HEK293 (cell line): Measurements from ENCODE around the gene FKBP1C.

Source experiments
- CTCF ChIA-PET: fragments of 350-600 bp; formaldehyde crosslinking; extraction: SDS; loops from one replicate; lab custom pipeline; 2021; ENCODE audit warnings: antibody characterized with exemption; lab: Yijun Ruan, JAX
- POLR2A ChIA-PET: fragments of 300-600 bp; formaldehyde crosslinking; extraction: SDS; loops from one replicate; lab custom pipeline; 2020; ENCODE audit warnings: antibody characterized with exemption, inconsistent platforms; lab: Yijun Ruan, JAX
- H3K27ac ChIP-seq: fragments of 200-500 bp; sonication (Bioruptor generic); 2 replicates; pipeline ENCODE4 v1.5.1; 2014; ENCODE audit warnings: low read depth, low read length, control low read depth, inconsistent platforms; ENCODE audit errors: extremely low read depth
- H3K36me3 ChIP-seq, 2 experiments: fragments of 200-500 bp in 1 of 2; sonication (Bioruptor generic) in 1 of 2; 1 replicate in 1 of 2; 2 replicates in 1 of 2; pipeline ENCODE4 v1.5.1; 2014 to 2017; ENCODE audit warnings: inconsistent platforms in 2 of 2, low read length in 2 of 2; ENCODE audit not compliant: control insufficient read depth in 2 of 2, insufficient read depth in 1 of 2
- H3K4me1 ChIP-seq: fragments of 200-500 bp; sonication (Bioruptor generic); 2 replicates; pipeline ENCODE4 v1.5.1; 2014; ENCODE audit warnings: mild to moderate bottlenecking, low read length, inconsistent platforms; ENCODE audit not compliant: control insufficient read depth, insufficient read depth
- H3K4me3 ChIP-seq: 2 replicates; pipeline ENCODE4 v1.5.1; 2011; ENCODE audit warnings: low read depth, mild to moderate bottlenecking, control low read depth, low read length, moderate library complexity
- H3K9me3 ChIP-seq: fragments of 200-500 bp; sonication (Bioruptor generic); 2 replicates; pipeline ENCODE4 v1.5.1; 2014; ENCODE audit warnings: low read depth, low read length, inconsistent platforms; ENCODE audit not compliant: control insufficient read depth, insufficient read depth
- MYNN ChIP-seq: fragments of 450-650 bp; formaldehyde crosslinking; IDR thresholded peaks from 2 replicates; pipeline ENCODE4 v1.5.1; 2016; ENCODE audit warnings: missing biosample characterization, missing genetic modification characterization, borderline replicate concordance
- SETDB1 ChIP-seq: IDR thresholded peaks from one replicate; pipeline ENCODE4 v1.6.1; 2017; ENCODE audit warnings: mild to moderate bottlenecking, low read length, moderate library complexity, mixed read lengths; ENCODE audit not compliant: insufficient read length
- YY1 ChIP-seq: fragments of 450-650 bp; formaldehyde crosslinking; IDR thresholded peaks from 2 replicates; pipeline ENCODE4 v1.5.1; 2018; ENCODE audit warnings: missing biosample characterization, missing genetic modification characterization
- ZNF16 ChIP-seq: fragments of 450-650 bp; formaldehyde crosslinking; IDR thresholded peaks from 2 replicates; pipeline ENCODE4 v1.5.1; 2016; ENCODE audit warnings: low read depth, missing biosample characterization, missing genetic modification characterization
- ZNF221 ChIP-seq: fragments of 450-650 bp; formaldehyde crosslinking; IDR thresholded peaks from 2 replicates; pipeline ENCODE4 v1.5.1; 2017; ENCODE audit warnings: missing biosample characterization, missing genetic modification characterization, borderline replicate concordance
- ZNF48 ChIP-seq: fragments of 450-650 bp; formaldehyde crosslinking; IDR thresholded peaks from 2 replicates; pipeline ENCODE4 v1.5.1; 2016; ENCODE audit warnings: missing biosample characterization, missing genetic modification characterization
- ZNF544 ChIP-seq: fragments of 450-650 bp; formaldehyde crosslinking; IDR thresholded peaks from 2 replicates; pipeline ENCODE4 v1.5.0; 2017; ENCODE audit warnings: missing biosample characterization, missing genetic modification characterization
- ZNF560 ChIP-seq: fragments of 450-650 bp; formaldehyde crosslinking; IDR thresholded peaks from 2 replicates; pipeline ENCODE4 v1.5.1; 2017; ENCODE audit warnings: missing biosample characterization, missing genetic modification characterization, borderline replicate concordance
- ZNF610 ChIP-seq: fragments of 450-650 bp; formaldehyde crosslinking; IDR thresholded peaks from 2 replicates; pipeline ENCODE4 v1.5.1; 2016; ENCODE audit warnings: missing biosample characterization, missing genetic modification characterization, borderline replicate concordance
- ZNF623 ChIP-seq: fragments of 450-650 bp; formaldehyde crosslinking; IDR thresholded peaks from 2 replicates; pipeline ENCODE4 v1.5.1; 2016; ENCODE audit warnings: missing biosample characterization, missing genetic modification characterization
- ZNF701 ChIP-seq: fragments of 450-650 bp; formaldehyde crosslinking; IDR thresholded peaks from 2 replicates; pipeline ENCODE4 v1.5.1; 2016; ENCODE audit warnings: missing biosample characterization, missing genetic modification characterization
- ZNF707 ChIP-seq: fragments of 450-650 bp; formaldehyde crosslinking; IDR thresholded peaks from 2 replicates; pipeline ENCODE4 v1.5.1; 2016; ENCODE audit warnings: missing biosample characterization, missing genetic modification characterization
- ZNF777 ChIP-seq: fragments of 450-650 bp; formaldehyde crosslinking; IDR thresholded peaks from 2 replicates; pipeline ENCODE4 v1.5.1; 2017; ENCODE audit warnings: missing biosample characterization, missing genetic modification characterization, borderline replicate concordance
- ZNF785 ChIP-seq: fragments of 450-650 bp; formaldehyde crosslinking; IDR thresholded peaks from 2 replicates; pipeline ENCODE4 v1.5.1; 2016; ENCODE audit warnings: missing biosample characterization, missing genetic modification characterization
- ZNF792 ChIP-seq: fragments of 450-650 bp; formaldehyde crosslinking; IDR thresholded peaks from 2 replicates; pipeline ENCODE4 v1.5.1; 2016; ENCODE audit warnings: missing biosample characterization, missing genetic modification characterization
- TF ChIP-seq, protein P1 (sequence below): fragments of 450-650 bp; formaldehyde crosslinking; IDR thresholded peaks from 2 replicates; pipeline ENCODE4 v1.5.1; 2017; ENCODE audit warnings: missing biosample characterization, missing genetic modification characterization
- TF ChIP-seq, protein P2 (sequence below): fragments of 450-650 bp; formaldehyde crosslinking; IDR thresholded peaks from 2 replicates; pipeline ENCODE4 v1.5.1; 2017; ENCODE audit warnings: missing biosample characterization, missing genetic modification characterization
- TF ChIP-seq, protein P3 (sequence below): fragments of 450-650 bp; formaldehyde crosslinking; IDR thresholded peaks from 2 replicates; pipeline ENCODE4 v1.5.1; 2016; ENCODE audit warnings: missing biosample characterization, missing genetic modification characterization
- TF ChIP-seq, protein P4 (sequence below): fragments of 450-650 bp; formaldehyde crosslinking; IDR thresholded peaks from 2 replicates; pipeline ENCODE4 v1.5.1; 2016; ENCODE audit warnings: missing biosample characterization, missing genetic modification characterization

Gene FKBP1C

GRCh38 chr6:63186970-63187369, 24.3 kb upstream of the FKBP1C start (continued):
- TF ChIP-seq, protein P1, sequence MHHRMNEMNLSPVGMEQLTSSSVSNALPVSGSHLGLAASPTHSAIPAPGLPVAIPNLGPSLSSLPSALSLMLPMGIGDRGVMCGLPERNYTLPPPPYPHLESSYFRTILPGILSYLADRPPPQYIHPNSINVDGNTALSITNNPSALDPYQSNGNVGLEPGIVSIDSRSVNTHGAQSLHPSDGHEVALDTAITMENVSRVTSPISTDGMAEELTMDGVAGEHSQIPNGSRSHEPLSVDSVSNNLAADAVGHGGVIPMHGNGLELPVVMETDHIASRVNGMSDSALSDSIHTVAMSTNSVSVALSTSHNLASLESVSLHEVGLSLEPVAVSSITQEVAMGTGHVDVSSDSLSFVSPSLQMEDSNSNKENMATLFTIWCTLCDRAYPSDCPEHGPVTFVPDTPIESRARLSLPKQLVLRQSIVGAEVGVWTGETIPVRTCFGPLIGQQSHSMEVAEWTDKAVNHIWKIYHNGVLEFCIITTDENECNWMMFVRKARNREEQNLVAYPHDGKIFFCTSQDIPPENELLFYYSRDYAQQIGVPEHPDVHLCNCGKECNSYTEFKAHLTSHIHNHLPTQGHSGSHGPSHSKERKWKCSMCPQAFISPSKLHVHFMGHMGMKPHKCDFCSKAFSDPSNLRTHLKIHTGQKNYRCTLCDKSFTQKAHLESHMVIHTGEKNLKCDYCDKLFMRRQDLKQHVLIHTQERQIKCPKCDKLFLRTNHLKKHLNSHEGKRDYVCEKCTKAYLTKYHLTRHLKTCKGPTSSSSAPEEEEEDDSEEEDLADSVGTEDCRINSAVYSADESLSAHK (tag by site-specific recombination): no peak
- TF ChIP-seq, protein P2, sequence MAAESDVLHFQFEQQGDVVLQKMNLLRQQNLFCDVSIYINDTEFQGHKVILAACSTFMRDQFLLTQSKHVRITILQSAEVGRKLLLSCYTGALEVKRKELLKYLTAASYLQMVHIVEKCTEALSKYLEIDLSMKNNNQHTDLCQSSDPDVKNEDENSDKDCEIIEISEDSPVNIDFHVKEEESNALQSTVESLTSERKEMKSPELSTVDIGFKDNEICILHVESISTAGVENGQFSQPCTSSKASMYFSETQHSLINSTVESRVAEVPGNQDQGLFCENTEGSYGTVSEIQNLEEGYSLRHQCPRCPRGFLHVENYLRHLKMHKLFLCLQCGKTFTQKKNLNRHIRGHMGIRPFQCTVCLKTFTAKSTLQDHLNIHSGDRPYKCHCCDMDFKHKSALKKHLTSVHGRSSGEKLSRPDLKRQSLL (tag by site-specific recombination): no peak
- TF ChIP-seq, protein P3, sequence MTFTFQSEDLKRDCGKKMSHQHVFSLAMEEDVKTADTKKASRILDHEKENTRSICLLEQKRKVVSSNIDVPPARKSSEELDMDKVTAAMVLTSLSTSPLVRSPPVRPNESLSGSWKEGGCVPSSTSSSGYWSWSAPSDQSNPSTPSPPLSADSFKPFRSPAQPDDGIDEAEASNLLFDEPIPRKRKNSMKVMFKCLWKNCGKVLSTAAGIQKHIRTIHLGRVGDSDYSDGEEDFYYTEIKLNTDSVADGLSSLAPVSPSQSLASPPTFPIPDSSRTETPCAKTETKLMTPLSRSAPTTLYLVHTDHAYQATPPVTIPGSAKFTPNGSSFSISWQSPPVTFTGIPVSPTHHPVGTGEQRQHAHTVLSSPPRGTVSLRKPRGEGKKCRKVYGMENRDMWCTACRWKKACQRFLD (tag by site-specific recombination): no peak

DNA sequence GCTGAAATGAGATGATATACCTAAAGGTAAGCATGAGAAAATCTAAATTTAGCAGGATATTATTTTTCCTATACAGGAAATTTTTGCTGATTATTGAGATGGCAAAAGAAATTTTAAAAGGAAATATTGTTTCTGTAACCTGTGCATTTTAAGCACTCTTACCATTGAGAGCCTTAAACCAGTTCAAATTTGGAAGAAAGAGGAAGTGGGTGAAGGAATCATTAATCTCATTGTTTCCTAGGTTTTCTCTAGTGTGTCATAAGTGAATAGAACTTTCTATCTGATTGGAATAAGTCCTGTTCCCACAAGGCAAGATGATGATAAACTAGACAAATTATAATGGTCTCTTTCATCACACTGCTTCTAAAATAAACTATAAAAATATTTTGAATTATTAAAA, 22.4 kb upstream of the FKBP1C start:
- ChIA-PET POLR2A (no interaction called here), CTCF (no interaction called here)
- Histone ChIP-seq H3K4me1 (no peaks in the 10 kb centered on the region), H3K9me3 (no peaks in the 10 kb centered on the region), H3K36me3 (no peaks in the 10 kb centered on the region), H3K27ac (no peak overlapping the region), H3K4me3 (no peak overlapping the region)
- TF ChIP-seq ZNF560 (no peak), YY1 (tag by site-specific recombination) (no peak), ZNF701 (no peak), SETDB1 (no peak)
- TF ChIP-seq, protein P3 (tag by site-specific recombination): no peak

DNA sequence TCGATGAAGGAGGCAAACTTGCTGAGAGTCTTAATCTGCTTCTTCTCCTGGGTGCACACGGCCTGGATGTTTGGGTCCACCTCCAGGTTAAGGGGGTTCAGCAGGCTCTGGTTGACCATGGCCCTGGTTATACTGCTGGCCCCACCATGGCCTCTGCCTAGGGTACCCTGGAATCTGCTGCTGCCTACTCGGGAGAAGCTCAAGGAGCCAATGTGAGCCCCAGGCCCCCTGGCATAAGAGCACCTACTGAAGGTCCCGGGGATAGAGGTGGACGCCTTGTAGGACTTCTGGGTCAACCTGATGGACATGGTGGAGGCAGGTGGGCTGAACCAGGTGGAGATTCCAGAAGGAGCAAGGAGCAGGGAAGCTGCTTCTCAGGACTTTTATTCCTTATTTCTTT, 17.9 kb upstream of the FKBP1C start:
- H3K36me3 ChIP-seq: no peaks in the 10 kb centered on the region
- no peak overlapping the region for H3K27ac ChIP-seq
- POLR2A ChIA-PET: interaction anchor here (0.6 kb wide), 1 partner anchor 461 kb away, joined by 3 read pairs; no protein-coding TSS in a partner anchor
- no peak for TF ChIP-seq ZNF544 (tag by site-specific recombination)
- TF ChIP-seq ZNF610 (tag by site-specific recombination): no peak
- TF ChIP-seq ZNF221 (tag by site-specific recombination): no peak
- TF ChIP-seq ZNF777: no peak
- TF ChIP-seq ZNF623: no peak
- no peaks in the 10 kb centered on the region for H3K4me1 ChIP-seq
- H3K4me3 ChIP-seq: no peak overlapping the region
- CTCF ChIA-PET: no interaction called here
- no peaks in the 10 kb centered on the region for H3K9me3 ChIP-seq

- Histone ChIP-seq H3K9me3 (no peaks in the 10 kb centered on the region), H3K4me3 (no peak overlapping the region), H3K4me1 (no peaks in the 10 kb centered on the region), H3K36me3 (no peaks in the 10 kb centered on the region), H3K27ac (no peak overlapping the region)
- CTCF ChIA-PET: no interaction called here
- POLR2A ChIA-PET: no interaction called here
- TF ChIP-seq ZNF792 (tag by site-specific recombination) (no peak), MYNN (tag by site-specific recombination) (no peak), ZNF785 (tag by site-specific recombination) (no peak), ZNF777 (no peak), ZNF707 (tag by site-specific recombination) (no peak), ZNF16 (tag by site-specific recombination) (no peak), ZNF48 (tag by site-specific recombination) (no peak)
- TF ChIP-seq, protein P4, sequence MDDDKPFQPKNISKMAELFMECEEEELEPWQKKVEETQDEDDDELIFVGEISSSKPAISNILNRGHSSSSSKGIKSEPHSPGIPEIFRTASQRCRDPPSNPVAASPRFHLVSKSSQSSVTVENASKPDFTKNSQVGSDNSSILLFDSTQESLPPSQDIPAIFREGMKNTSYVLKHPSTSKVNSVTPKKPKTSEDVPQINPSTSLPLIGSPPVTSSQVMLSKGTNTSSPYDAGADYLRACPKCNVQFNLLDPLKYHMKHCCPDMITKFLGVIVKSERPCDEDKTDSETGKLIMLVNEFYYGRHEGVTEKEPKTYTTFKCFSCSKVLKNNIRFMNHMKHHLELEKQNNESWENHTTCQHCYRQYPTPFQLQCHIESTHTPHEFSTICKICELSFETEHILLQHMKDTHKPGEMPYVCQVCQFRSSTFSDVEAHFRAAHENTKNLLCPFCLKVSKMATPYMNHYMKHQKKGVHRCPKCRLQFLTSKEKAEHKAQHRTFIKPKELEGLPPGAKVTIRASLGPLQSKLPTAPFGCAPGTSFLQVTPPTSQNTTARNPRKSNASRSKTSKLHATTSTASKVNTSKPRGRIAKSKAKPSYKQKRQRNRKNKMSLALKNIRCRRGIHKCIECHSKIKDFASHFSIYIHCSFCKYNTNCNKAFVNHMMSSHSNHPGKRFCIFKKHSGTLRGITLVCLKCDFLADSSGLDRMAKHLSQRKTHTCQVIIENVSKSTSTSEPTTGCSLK (tag by site-specific recombination): no peak
These were observed 13.5 kb upstream of the FKBP1C start for GRCh38 chr6:63197741-63198140.
